Stimulated activated CD8-positive, alpha-beta memory T cell treated with anti-CD3 and anti-CD28 coated beads, Interleukin-15, amount 100 ng/mL, for 4 hours (primary cell): Measurements from ENCODE around the gene MMD.
"Not testable (repeated sequence)": the region's sequence is repeated elsewhere in the genome, so short reads cannot be mapped to it uniquely, and the experiment has no call there.

ENCODE experiments used
- DNase-seq, 2 donors: peaks; one replicate each; pipeline ENCODE4 v3.0.0-alpha.2; 2020; ENCODE audit warnings: low read depth in 2 of 2

The MMD gene

GRCh38 chr17:55394357-55395021, 27.1 kb downstream of the MMD start:
- DNase-seq: no peak

GRCh38 chr17:55391764-55392467, 29.7 kb downstream of the MMD start:
- no peak for DNase-seq

GRCh38 chr17:55391244-55391757, 30.3 kb downstream of the MMD start:
- DNase-seq: no peak

- DNase-seq: no peak
Observed at GRCh38 chr17:55390364-55390977, 31.2 kb downstream of the MMD start.

- not testable (repeated sequence) for DNase-seq
Observed at GRCh38 chr17:55389715-55390114, 31.9 kb downstream of the MMD start.

- no peak for DNase-seq
Observed at GRCh38 chr17:55388842-55389241, 32.8 kb downstream of the MMD start.

GRCh38 chr17:55386796-55387332, 34.8 kb downstream of the MMD start:
- no peak for DNase-seq

- DNase-seq: no peak
Observed at GRCh38 chr17:55384643-55385232, 36.9 kb downstream of the MMD start.

GRCh38 chr17:55383771-55384642, 37.6 kb downstream of the MMD start:
- no peak for DNase-seq

GRCh38 chr17:55381017-55381770, 40.4 kb downstream of the MMD start:
- no peak for DNase-seq

GRCh38 chr17:55377671-55378275, 43.9 kb downstream of the MMD start:
- no peak for DNase-seq

GRCh38 chr17:55368706-55369105, 52.9 kb downstream of the MMD start:
- no peak for DNase-seq

- DNase-seq: no peak
Observed at GRCh38 chr17:55366020-55366481, 55.6 kb downstream of the MMD start.

GRCh38 chr17:55363033-55363432, 58.6 kb downstream of the MMD start:
- no peak for DNase-seq

GRCh38 chr17:55360971-55361370, 60.7 kb downstream of the MMD start:
- DNase-seq: no peak

GRCh38 chr17:55356434-55357328, 65.0 kb downstream of the MMD start:
- peak; percentile 9 to 34 for DNase-seq

- no peak for DNase-seq
Observed at GRCh38 chr17:55354941-55355340, 66.7 kb downstream of the MMD start.

GRCh38 chr17:55354010-55354409, 67.6 kb downstream of the MMD start:
- DNase-seq: no peak

GRCh38 chr17:55351226-55351625, 70.4 kb downstream of the MMD start:
- no peak for DNase-seq
